ENCODE results near the gene NANOG. TPM values are rescaled to one million over a fixed set of nuclear protein-coding genes. Genes with fewer than 3 reads are reported as not detected.
"Not testable (repeated sequence)": the region's sequence is repeated elsewhere in the genome, so short reads cannot be mapped to it uniquely, and the experiment has no call there.

The NANOG gene
- total RNA-seq, 1 experiment from 2014 or later: not detected

DNA sequence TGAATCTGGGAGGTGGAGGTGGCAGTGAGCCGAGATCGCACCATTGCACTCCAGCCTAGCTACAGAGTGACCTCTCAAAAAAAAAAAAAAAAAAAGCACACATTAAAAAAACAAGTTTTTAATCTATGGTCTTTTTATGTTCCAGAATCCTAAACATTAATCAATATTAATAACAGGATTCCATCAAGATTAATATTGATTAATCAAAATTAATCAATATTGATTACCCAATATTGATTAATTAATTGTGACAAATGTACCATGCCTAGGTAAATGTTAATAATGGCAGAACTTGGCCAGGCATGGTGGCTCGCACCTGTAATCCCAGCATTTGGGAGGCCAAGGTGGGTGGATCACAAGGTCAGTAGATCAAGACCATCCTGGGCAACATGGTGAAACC lies 7.9 kb upstream of the NANOG start:
- BruUV-seq (replicated peaks): no TSS peak
- H3K27me3 ChIP-seq (ENCODE audit: insufficient read depth, low read depth): no peaks in the 10 kb centered on the region
- H2AFZ ChIP-seq: no peak overlapping the region
- H3K27ac ChIP-seq: no peak overlapping the region
- TF ChIP-seq EZH2 (IDR thresholded peaks at IDR 0.05; ENCODE audit: low read depth): no peak
- TF ChIP-seq, protein P1, sequence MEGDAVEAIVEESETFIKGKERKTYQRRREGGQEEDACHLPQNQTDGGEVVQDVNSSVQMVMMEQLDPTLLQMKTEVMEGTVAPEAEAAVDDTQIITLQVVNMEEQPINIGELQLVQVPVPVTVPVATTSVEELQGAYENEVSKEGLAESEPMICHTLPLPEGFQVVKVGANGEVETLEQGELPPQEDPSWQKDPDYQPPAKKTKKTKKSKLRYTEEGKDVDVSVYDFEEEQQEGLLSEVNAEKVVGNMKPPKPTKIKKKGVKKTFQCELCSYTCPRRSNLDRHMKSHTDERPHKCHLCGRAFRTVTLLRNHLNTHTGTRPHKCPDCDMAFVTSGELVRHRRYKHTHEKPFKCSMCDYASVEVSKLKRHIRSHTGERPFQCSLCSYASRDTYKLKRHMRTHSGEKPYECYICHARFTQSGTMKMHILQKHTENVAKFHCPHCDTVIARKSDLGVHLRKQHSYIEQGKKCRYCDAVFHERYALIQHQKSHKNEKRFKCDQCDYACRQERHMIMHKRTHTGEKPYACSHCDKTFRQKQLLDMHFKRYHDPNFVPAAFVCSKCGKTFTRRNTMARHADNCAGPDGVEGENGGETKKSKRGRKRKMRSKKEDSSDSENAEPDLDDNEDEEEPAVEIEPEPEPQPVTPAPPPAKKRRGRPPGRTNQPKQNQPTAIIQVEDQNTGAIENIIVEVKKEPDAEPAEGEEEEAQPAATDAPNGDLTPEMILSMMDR (conservative IDR thresholded peaks at IDR 0.05): no peak
- H4K20me1 ChIP-seq (ENCODE audit: insufficient read depth): no peaks in the 10 kb centered on the region
- intact Hi-C loops (cut with micrococcal nuclease; ENCODE audit: unreplicated experiment): no loop called here
- no peaks in the 10 kb centered on the region for H3K79me2 ChIP-seq (ENCODE audit: low read depth)
- H3F3A ChIP-seq (ENCODE audit: insufficient read depth, low read depth): no peaks in the 10 kb centered on the region
- no peaks in the 10 kb centered on the region for H3K36me3 ChIP-seq (ENCODE audit: low read depth)
- no peak overlapping the region for H3K4me3 ChIP-seq
- no peak overlapping the region for H3K4me2 ChIP-seq
- CTCF ChIA-PET: no interaction called here
- POLR2A ChIA-PET (ENCODE audit: unreplicated experiment): no interaction called here
- DNase-seq: no peak
- H3K9me2 ChIP-seq (ENCODE audit: insufficient read depth): no peaks in the 10 kb centered on the region
- no peaks in the 10 kb centered on the region for H3K4me1 ChIP-seq (replicated peaks; ENCODE audit: insufficient read depth)
- no peaks in the 10 kb centered on the region for H3K9me3 ChIP-seq (ENCODE audit: insufficient read depth, low read depth)

- no TSS peak for BruUV-seq (replicated peaks)
- Histone ChIP-seq H2AFZ (no peak overlapping the region), H3K27ac (no peak overlapping the region), H3K4me1 (replicated peaks; ENCODE audit: insufficient read depth) (no peaks in the 10 kb centered on the region), H3K36me3 (ENCODE audit: low read depth) (no peaks in the 10 kb centered on the region), H3F3A (ENCODE audit: insufficient read depth, low read depth) (no peaks in the 10 kb centered on the region), H3K79me2 (ENCODE audit: low read depth) (no peaks in the 10 kb centered on the region), H3K27me3 (ENCODE audit: insufficient read depth, low read depth) (no peaks in the 10 kb centered on the region), H3K4me2 (no peak overlapping the region), H4K20me1 (ENCODE audit: insufficient read depth) (no peaks in the 10 kb centered on the region), H3K4me3 (no peak overlapping the region), H3K9me2 (ENCODE audit: insufficient read depth) (no peaks in the 10 kb centered on the region), H3K9me3 (ENCODE audit: insufficient read depth, low read depth) (no peaks in the 10 kb centered on the region)
- no peak for TF ChIP-seq EZH2 (IDR thresholded peaks at IDR 0.05; ENCODE audit: low read depth)
- TF ChIP-seq, protein P1 (conservative IDR thresholded peaks at IDR 0.05): no peak
- DNase-seq: no peak
- CTCF ChIA-PET: no interaction called here
- POLR2A ChIA-PET (ENCODE audit: unreplicated experiment): no interaction called here
- intact Hi-C loops (cut with micrococcal nuclease; ENCODE audit: unreplicated experiment): no loop called here
These were observed 7.1 kb upstream of the NANOG start for GRCh38 chr12:7782055-7782454.

DNA sequence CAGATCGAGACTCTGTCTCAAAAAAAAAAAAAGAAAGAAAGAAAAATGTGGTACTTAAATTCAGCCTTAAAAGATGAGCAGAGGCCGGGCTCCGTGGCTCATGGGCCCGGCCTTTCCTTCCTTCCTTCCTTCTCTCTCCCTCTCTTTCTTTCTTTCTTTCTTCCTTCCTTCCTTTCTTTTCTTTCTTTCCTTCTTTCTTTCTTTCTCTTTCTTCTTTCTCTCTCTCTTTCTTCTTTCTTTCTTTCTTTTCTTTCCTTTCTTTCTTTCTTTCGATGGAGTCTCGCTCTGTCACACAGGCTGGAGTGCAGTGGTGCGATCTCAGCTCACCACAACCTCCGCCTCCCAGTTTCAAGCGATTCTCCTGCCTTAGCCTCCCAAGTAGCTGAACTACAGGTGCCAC lies 5.8 kb upstream of the NANOG start:
- H3K36me3 ChIP-seq (ENCODE audit: low read depth); H3K9me2 ChIP-seq (ENCODE audit: insufficient read depth); H3K27ac ChIP-seq; H3K9me3 ChIP-seq (ENCODE audit: insufficient read depth, low read depth); H3K4me1 ChIP-seq (replicated peaks; ENCODE audit: insufficient read depth); intact Hi-C loops (cut with micrococcal nuclease; ENCODE audit: unreplicated experiment); H3K27me3 ChIP-seq (ENCODE audit: insufficient read depth, low read depth); H3K4me2 ChIP-seq; DNase-seq; CTCF ChIA-PET; POLR2A ChIA-PET (ENCODE audit: unreplicated experiment); H4K20me1 ChIP-seq (ENCODE audit: insufficient read depth); H2AFZ ChIP-seq; H3K79me2 ChIP-seq (ENCODE audit: low read depth); BruUV-seq (replicated peaks); H3K4me3 ChIP-seq; H3F3A ChIP-seq (ENCODE audit: insufficient read depth, low read depth): not testable (repeated sequence)

GRCh38 chr12:7784701-7785100 lies 4.5 kb upstream of the NANOG start:
- Histone ChIP-seq H3K4me3 (no peak overlapping the region), H3K4me2 (no peak overlapping the region), H3K9me2 (ENCODE audit: insufficient read depth) (no peaks in the 10 kb centered on the region), H3F3A (ENCODE audit: insufficient read depth, low read depth) (no peaks in the 10 kb centered on the region), H2AFZ (no peak overlapping the region), H3K9me3 (ENCODE audit: insufficient read depth, low read depth) (no peaks in the 10 kb centered on the region), H3K27me3 (ENCODE audit: insufficient read depth, low read depth) (no peaks in the 10 kb centered on the region), H3K27ac (no peak overlapping the region), H4K20me1 (ENCODE audit: insufficient read depth) (no peaks in the 10 kb centered on the region), H3K79me2 (ENCODE audit: low read depth) (no peaks in the 10 kb centered on the region), H3K36me3 (ENCODE audit: low read depth) (no peaks in the 10 kb centered on the region), H3K4me1 (replicated peaks; ENCODE audit: insufficient read depth) (no peaks in the 10 kb centered on the region)
- intact Hi-C loops (cut with micrococcal nuclease; ENCODE audit: unreplicated experiment): no loop called here
- no peak for TF ChIP-seq EZH2 (IDR thresholded peaks at IDR 0.05; ENCODE audit: low read depth)
- TF ChIP-seq, protein P1 (conservative IDR thresholded peaks at IDR 0.05): no peak
- no peak for DNase-seq
- ChIA-PET POLR2A (ENCODE audit: unreplicated experiment) (no interaction called here), CTCF (no interaction called here)
- BruUV-seq (replicated peaks): no TSS peak

Data from PC-9 (cell line).